Mesothelial cell of epicardium (in vitro differentiated cells): ENCODE measurements around the gene ZNRF1. TPM values are rescaled to one million over a fixed set of nuclear protein-coding genes. Genes with fewer than 3 reads are reported as not detected.
"Not testable (repeated sequence)": the region's sequence is repeated elsewhere in the genome, so short reads cannot be mapped to it uniquely, and the experiment has no call there.

Source experiments
- DNase-seq, 2 experiments: peaks; one replicate each; pipeline ENCODE4 v3.0.0; 2021; ENCODE audit warnings: low spot score in 2 of 2; ENCODE audit not compliant: unreplicated experiment in 2 of 2
- H3K27ac Mint-ChIP-seq: 2 replicates; pipeline ENCODE4 v1.8.0; 2021; ENCODE audit warnings: mixed read lengths
- H3K27me3 Mint-ChIP-seq: 2 replicates; pipeline ENCODE4 v1.8.0; 2021; ENCODE audit warnings: low read depth, mixed read lengths
- H3K36me3 Mint-ChIP-seq: 2 replicates; pipeline ENCODE4 v1.8.0; 2021; ENCODE audit warnings: mixed read lengths
- H3K4me1 Mint-ChIP-seq: 2 replicates; pipeline ENCODE4 v1.8.0; 2021; ENCODE audit warnings: mixed read lengths
- H3K4me3 Mint-ChIP-seq: 2 replicates; pipeline ENCODE4 v1.8.0; 2021; ENCODE audit warnings: mild to moderate bottlenecking, moderate library complexity, mixed read lengths
- H3K9me3 Mint-ChIP-seq: 2 replicates; pipeline ENCODE4 v1.8.0; 2021; ENCODE audit warnings: mixed read lengths
- CTCF ChIP-seq: fragments of 200-600 bp; sonication (generic); IDR thresholded peaks from one replicate; pipeline ENCODE4 v1.5.0; 2021; ENCODE audit warnings: antibody characterized with exemption; ENCODE audit not compliant: unreplicated experiment
- total RNA-seq: library from RNA; stranded (reverse); gene quantifications from 3 replicates; pipeline ENCODE4 v1.2.1, GENCODE V29; 2021

ZNRF1 gene
- total RNA-seq, 1 donor from 2014 or later: 52.9 TPM

GRCh38 chr16:75010427-75010826 lies 11.6 kb downstream of the ZNRF1 start:
- peaks cover 19% of the 10 kb centered on the region for H3K4me1 Mint-ChIP-seq
- no peak for DNase-seq
- no peak overlapping the region for H3K4me3 Mint-ChIP-seq
- TF ChIP-seq CTCF: no peak
- no peaks in the 10 kb centered on the region for H3K27me3 Mint-ChIP-seq
- H3K36me3 Mint-ChIP-seq: peaks cover 6% of the 10 kb centered on the region
- no peaks in the 10 kb centered on the region for H3K9me3 Mint-ChIP-seq
- no peak overlapping the region for H3K27ac Mint-ChIP-seq

- Mint-ChIP-seq H3K36me3 (peaks cover 8% of the 10 kb centered on the region), H3K4me3 (no peak overlapping the region), H3K27ac (peak overlapping the region; percentile 52), H3K27me3 (no peaks in the 10 kb centered on the region), H3K9me3 (no peaks in the 10 kb centered on the region), H3K4me1 (peaks cover 19% of the 10 kb centered on the region)
- no peak for TF ChIP-seq CTCF
- DNase-seq: no peak
Measured at GRCh38 chr16:75011634-75012307, 12.9 kb downstream of the ZNRF1 start.

- Mint-ChIP-seq H3K36me3 (peaks cover 6% of the 10 kb centered on the region), H3K4me1 (peaks cover 19% of the 10 kb centered on the region), H3K27ac (peak overlapping the region; percentile 52), H3K9me3 (no peaks in the 10 kb centered on the region), H3K4me3 (no peak overlapping the region), H3K27me3 (no peaks in the 10 kb centered on the region)
- TF ChIP-seq CTCF: no peak
- no peak for DNase-seq
Measured at GRCh38 chr16:75012380-75013081, 13.7 kb downstream of the ZNRF1 start.

GRCh38 chr16:75013123-75013522 lies 14.3 kb downstream of the ZNRF1 start:
- H3K9me3 Mint-ChIP-seq, DNase-seq, H3K27ac Mint-ChIP-seq, H3K27me3 Mint-ChIP-seq, H3K4me3 Mint-ChIP-seq, H3K36me3 Mint-ChIP-seq: not testable (repeated sequence)
- H3K4me1 Mint-ChIP-seq: peaks cover 19% of the 10 kb centered on the region

- TF ChIP-seq CTCF: no peak
- peaks cover 19% of the 10 kb centered on the region for H3K4me1 Mint-ChIP-seq
- no peak overlapping the region for H3K4me3 Mint-ChIP-seq
- no peaks in the 10 kb centered on the region for H3K9me3 Mint-ChIP-seq
- H3K36me3 Mint-ChIP-seq: peaks cover 5% of the 10 kb centered on the region
- no peaks in the 10 kb centered on the region for H3K27me3 Mint-ChIP-seq
- no peak overlapping the region for H3K27ac Mint-ChIP-seq
- DNase-seq: no peak
Measured at GRCh38 chr16:75014318-75014717, 15.5 kb downstream of the ZNRF1 start.

GRCh38 chr16:75016451-75017081 lies 17.7 kb downstream of the ZNRF1 start:
- H3K4me3 Mint-ChIP-seq, DNase-seq, H3K27me3 Mint-ChIP-seq, H3K27ac Mint-ChIP-seq: not testable (repeated sequence)
- peaks cover 21% of the 10 kb centered on the region for H3K36me3 Mint-ChIP-seq
- H3K9me3 Mint-ChIP-seq: peaks cover 13% of the 10 kb centered on the region
- peaks cover 14% of the 10 kb centered on the region for H3K4me1 Mint-ChIP-seq
